OCI-M1 (cell line): ENCODE results near the gene SLC9A5.

Source experiments
- DNase-seq: peaks from one replicate; lab custom pipeline; 2025; lab: John Stamatoyannopoulos, UW

The SLC9A5 gene

DNA sequence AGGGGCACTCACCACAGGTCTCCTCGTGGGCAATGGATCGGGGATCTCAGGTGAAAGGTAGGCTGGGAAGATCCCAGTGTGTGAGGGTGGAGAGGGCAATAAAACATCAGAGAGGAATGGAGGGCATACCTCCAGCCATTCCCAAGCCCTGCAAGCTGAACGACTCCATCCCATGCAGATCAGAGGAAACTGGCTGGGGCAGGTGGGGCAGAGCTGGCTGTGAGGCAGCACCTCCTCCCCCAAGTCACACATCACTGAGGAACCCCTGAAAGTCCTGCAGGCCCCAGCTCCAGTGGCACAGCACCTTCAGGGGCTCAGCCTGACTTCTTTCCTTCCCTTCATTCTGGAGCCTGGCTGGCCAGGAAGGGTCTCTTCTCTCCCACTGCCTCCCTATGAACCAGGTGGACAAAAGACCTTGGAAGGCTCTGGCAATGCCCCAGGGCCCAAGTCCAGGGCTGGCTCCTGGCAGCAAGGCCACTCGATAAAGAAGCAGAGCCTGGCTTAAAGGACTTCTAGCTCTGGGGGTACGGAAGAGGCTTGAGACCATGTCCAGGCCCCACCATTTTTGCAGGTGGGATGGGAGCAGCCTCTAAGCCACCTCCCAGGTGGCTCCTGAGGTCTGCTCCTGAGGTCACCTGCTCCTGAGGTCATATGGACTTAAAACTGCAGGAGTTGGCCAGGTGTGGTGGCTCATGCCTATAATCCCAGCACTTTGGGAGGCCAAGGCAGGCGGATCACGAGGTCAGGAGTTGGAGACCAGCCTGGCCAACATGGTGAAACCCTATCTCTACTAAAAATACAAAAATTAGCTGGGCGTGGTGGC lies 35.4 kb upstream of the SLC9A5 start:
- DNase-seq, result no peak

- DNase-seq, result no peak
These were observed 33.1 kb upstream of the SLC9A5 start for GRCh38 chr16:67215706-67216105.

- peak; percentile 90 for DNase-seq
These were observed 31.9 kb upstream of the SLC9A5 start for GRCh38 chr16:67216612-67217490.

DNA sequence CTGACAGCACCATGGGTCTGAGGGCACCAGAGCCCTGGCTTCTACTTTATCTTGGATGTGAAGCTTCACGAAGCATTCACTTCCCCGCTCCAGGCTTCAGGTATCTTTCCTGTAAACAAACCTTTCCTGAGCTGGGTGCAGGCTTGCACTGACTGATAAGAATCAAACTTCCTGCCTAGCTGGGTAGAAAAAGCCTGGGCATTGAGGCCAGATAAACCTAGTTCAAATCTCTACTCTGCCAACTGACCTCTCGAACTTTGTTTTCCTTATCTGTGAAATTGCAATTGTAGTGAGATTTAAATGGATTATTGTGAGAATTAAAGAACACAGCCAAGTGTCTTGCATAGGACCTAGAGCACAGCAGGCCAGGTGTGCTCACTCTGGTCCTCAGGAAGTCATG lies 24.8 kb upstream of the SLC9A5 start:
- DNase-seq, result no peak

DNA sequence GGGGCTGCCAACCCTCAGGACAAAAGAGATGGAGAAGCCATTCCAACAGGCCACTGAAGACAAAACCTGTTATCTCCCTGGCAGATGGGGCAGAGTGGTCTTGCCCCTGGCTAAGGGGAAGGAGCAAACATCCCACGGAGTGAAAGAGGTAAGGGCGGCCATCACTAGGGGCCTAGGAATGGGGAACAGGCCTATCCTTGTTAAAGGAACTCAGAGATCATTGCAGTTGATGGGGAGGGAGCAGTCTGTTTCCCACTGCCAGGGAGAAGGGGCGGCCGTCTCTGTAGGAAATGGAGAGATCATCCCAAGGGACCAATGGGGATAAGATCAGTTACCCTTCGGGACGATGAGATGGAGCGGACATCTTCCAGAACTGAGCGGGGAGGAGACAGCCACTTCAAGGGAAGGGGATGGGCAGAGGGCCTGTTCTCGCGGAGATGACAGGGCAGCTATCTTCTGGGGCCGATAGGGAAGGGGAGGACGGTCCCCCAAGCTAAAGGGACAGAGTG lies 22.4 kb upstream of the SLC9A5 start:
- DNase-seq, result no peak

DNA sequence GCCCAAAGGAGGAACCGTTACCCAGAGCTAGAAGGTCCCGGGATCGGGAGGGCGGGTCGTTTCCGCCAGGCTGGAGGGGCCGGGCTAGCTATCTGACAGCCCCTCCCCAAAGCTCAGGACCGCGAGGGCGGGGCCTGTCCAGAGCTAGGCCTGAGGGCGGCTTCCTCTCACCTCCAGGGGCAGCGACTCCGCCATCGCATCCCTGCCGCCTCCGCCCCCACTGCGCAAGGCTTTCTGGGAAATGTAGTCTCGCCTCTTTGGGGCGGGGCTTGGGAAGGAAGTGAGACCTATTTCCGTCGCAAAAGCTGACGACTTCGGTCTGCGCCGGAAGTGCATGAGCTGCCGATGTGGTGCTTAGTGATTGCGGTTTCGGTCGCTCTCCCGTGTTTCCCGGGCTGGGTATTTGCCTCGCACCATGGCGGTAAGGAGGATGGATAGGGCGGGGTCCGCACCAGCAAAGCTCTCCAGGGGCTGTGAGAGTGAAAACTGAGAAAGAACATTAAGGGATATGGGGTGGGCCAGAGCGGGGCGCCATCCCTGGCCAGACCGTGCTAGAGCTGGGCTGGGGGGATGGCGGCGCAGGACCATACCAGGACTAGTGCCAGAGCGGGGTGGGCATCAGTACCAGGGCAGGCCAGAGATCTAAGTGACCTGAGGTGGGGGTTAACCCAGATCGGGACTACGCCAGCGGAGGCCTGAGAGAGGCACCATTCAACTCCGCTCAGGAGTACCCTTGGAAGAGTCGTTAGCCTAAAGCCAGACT lies 21.8 kb upstream of the SLC9A5 start, which contains the start of gene TMEM208:
Gene TMEM208, plus strand, starts transcription at position 327 of the 763 bp plus-strand sequence. Its CDS starts 89 bp downstream, at position 416.
- DNase-seq, result peak; percentile 99

DNA sequence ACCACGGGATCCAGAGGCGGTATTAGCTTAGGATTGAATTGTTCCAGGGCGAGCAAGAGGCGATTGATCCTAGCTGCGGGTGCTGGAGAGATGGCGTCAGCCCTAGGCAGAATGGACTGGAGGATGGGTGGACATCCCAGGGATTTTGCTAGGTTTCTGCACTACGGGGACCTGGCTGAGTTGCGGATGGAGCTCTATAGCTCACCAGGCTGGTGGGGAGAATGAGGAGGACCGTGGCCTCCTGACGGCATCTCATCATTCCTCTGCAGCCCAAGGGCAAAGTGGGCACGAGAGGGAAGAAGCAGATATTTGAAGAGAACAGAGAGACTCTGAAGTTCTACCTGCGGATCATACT lies 21.2 kb upstream of the SLC9A5 start:
- DNase-seq, result no peak

DNA sequence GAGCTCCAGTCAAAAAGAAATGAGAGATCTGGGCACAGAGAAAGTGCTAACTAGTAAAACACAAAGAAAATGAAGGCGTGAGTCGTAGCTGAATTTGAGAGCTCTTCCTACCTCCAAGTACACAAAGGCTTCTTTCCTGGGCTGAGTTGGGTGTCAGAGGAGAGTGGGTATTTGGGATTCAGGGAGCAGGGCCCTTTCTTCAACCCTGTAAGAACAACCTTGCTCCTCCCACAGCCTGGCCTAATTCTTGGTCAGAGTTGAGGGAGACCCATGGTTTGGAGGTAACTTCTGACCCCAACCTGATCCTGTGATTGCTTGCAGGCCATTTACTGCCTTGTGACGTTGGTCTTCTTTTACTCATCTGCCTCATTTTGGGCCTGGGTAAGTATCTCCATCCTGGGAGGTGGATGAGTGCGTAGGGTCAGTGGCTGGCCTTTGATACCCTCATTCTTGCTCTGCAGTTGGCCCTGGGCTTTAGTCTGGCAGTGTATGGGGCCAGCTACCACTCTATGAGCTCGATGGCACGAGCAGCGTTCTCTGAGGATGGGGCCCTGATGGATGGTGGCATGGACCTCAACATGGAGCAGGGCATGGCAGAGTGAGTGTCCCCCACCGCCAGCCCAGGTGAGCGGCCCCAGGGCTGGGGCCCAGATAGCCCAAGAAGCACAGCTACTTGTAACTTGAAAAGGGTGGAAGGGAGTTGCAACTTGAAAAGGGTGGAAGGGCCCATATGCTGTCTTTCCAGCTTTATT lies 20.6 kb upstream of the SLC9A5 start:
- DNase-seq, result no peak

GRCh38 chr16:67228905-67229304 lies 19.9 kb upstream of the SLC9A5 start:
- no peak for DNase-seq

- no peak for DNase-seq
These were observed 18.6 kb upstream of the SLC9A5 start for GRCh38 chr16:67229906-67230808.

DNA sequence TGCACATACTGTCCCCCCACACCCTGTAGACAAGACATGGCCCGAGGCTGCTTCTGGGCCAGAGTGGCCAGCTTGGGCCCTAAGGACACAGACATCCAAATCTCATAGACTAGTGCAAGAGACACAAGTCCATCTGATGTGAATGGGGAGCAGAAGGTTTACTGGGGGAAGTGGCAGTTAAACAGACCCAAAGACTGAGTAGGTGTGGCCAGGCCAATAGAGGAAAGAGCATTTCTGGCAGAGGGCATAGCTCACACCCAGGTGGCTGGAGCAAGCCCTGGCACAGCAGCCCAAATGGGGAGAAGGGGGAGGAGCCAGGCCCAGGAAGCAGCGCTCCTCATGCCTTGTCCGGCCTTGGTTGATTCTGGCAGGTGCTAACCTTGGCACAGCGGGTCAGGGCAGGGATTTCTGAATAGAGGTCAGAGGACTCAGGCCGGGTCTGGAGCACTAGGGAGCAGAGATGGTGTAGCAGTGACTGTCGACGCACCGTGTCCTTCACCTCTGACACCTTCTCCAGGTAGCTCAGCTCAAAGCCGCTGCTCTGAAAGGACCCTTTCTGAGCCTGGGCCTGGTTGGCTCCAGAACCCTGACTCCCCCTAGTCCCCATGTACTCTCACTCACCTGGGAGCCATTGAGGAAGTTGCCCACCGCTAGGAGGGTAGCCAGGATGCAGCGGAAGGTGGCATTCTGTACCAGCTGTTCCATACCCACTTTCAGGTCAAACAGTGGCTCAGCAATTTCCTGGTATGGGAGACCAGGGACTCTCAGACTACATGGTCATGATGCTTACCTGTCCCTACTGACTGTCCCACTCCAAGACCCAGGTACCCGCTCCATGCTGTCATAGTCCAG lies 17.7 kb upstream of the SLC9A5 start:
- no peak for DNase-seq

DNA sequence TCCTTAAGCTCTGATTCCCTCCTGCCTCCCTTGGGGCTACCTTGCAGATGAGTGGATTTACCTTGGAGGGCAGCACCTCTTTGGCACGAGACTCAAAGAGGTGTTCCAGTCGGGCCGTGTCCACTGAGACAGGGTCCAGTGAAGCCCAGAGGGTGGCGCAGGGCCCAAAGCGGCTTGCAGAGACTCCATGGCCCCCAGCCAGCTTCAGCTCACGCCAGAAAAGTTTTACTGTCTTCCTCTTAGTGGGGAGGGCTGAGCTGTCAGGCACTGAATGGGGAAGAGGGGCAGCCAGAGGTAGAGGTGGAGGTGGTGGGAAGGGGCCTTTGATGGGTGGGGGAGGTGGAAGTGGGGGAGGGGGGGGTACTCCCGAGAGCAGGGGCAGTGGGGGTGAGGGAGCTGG lies 15.2 kb upstream of the SLC9A5 start:
- DNase-seq, result no peak

DNA sequence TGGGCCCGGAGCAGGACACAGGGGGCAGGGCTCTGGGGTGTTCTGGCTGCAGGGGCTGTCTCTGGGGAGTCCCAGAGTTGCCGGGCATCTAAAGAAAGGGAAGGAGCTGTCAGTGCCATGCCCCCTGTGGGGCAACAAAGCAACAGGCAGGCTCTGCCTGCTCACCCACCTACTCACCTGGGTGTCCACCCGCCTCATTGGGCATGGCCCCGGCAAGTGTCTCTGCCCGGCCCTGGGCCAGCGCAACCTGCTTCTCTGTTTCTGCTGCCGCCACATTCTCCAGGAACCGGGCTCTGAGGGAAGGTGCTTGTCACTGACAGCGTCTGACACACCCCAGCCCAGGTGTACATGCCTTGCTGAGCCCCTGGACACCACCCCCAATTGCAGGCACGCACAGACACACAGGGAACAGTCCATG lies 14.6 kb upstream of the SLC9A5 start:
- DNase-seq, result no peak

DNA sequence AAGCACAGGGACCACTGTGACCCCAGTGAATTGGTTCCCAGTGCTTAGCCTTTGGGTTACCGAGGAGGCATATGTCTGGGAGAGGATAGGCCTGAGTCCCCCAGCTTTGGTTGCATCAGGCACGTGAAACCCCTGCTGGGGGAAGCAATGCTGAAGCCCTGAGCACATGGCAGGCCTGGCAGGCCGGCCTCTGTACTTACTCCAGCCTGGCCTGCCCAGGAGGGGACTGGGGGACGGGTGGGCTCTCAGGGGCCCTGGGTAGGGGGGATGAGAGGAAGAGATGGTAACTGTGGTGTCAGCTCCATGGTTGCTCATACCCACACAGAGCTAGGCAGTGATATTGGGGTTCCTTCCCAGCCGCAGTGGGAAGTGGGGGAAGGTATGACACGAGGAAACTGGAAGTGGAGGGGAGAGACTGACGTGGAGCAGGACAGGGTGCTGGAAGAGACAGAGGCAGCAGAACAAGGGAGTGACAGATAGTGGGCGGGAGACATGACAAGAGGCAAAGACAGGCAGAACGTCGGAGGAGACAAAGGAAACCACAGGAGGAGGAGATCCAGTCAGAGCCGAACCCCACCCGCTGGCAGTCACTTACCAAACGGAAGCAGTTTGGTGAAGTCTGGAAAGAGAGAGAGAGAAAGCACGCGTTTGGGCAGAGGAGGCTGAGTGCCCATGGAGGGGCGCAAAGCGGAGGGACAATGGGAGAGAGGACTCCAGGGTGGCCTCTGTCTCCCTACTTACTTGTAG lies 12.8 kb upstream of the SLC9A5 start:
- DNase-seq, result peak; percentile 80

DNA sequence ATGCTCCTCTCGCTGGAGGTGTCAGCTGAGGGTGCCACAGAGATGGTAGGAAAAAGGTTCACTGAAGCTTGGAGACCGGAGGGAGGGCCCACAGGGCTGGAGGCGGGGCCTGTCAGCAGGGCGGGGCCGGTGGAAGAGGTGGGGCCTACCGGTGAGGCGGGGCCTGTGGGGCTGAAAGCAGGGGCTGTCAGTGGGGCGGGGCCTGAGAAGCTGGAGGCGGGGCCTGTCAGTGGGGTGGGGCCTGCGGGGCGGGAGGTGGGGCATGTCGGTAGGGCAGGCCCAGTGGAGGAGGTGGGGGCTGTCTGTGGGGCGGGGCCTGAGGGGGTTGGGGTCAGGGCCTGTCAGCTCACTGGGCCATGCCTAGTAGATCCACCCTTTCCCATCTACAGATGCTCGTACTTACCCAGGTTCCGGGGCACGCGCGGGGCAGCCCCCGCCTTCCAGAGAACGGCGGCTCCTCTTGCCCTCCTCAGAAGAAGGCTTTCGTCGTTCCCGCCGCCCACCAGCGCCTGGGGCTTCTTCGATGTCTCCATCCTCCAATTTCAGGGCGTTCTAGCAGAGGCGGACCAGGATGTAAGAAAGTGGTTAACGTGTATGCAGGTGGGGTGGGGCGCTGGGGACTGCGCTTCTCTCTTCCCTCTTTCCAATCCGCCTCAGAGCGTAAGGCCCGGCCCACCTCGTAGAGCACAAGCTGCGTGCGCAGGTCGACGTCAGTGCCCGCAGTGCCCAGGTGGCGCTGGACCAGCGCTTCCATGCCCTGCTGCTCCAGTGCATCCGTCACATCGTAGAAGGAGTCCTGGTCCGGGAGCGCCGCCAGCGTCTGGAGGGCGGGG lies 12.0 kb upstream of the SLC9A5 start:
- peak; percentile 92 for DNase-seq

- no peak for DNase-seq
These were observed 11.1 kb upstream of the SLC9A5 start for GRCh38 chr16:67237396-67238277.

DNA sequence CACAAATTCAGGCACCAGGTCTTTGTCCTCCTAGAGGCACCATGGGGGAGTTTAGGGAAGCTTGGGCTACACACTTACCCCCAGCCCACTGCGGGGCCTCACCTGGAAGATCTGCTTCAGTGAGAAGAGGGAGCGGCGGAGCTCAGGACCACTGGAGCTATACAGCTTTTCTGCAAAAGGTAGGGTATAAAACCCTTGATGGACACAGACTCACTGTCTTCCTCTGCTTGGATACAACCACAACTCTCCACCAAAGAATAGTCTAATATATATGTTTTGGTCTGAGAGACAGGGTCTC lies 10.6 kb upstream of the SLC9A5 start:
- no peak for DNase-seq
